ENCODE data around the gene HHAT.
A peak's percentile ranks its signal among the peaks of the same experiment; 100 is the strongest.
"Not testable (repeated sequence)": the region's sequence is repeated elsewhere in the genome, so short reads cannot be mapped to it uniquely, and the experiment has no call there.

The HHAT gene

GRCh38 chr1:210400043-210400840 lies 71.5 kb downstream of the HHAT start:
- peak; percentile 16 for DNase-seq

- no peak for DNase-seq
These were observed 73.9 kb downstream of the HHAT start for GRCh38 chr1:210402560-210402959.

GRCh38 chr1:210405316-210405715 lies 76.6 kb downstream of the HHAT start:
- DNase-seq = no peak

- DNase-seq = not testable (repeated sequence)
These were observed 77.6 kb downstream of the HHAT start for GRCh38 chr1:210406341-210406740.

GRCh38 chr1:210407207-210407886 lies 78.6 kb downstream of the HHAT start:
- peak; percentile 70 for DNase-seq

GRCh38 chr1:210407887-210408252 lies 79.2 kb downstream of the HHAT start:
- DNase-seq = no peak

- DNase-seq = no peak
These were observed 83.5 kb downstream of the HHAT start for GRCh38 chr1:210412240-210412639.

- no peak for DNase-seq
These were observed 85.2 kb downstream of the HHAT start for GRCh38 chr1:210413951-210414350.

GRCh38 chr1:210415846-210416448 lies 87.2 kb downstream of the HHAT start:
- no peak for DNase-seq

- DNase-seq = no peak
These were observed 88.0 kb downstream of the HHAT start for GRCh38 chr1:210416681-210417080.

GRCh38 chr1:210417881-210418280 lies 89.2 kb downstream of the HHAT start:
- no peak for DNase-seq

GRCh38 chr1:210418863-210419650 lies 90.4 kb downstream of the HHAT start:
- no peak for DNase-seq

GRCh38 chr1:210426696-210427095 lies 98.0 kb downstream of the HHAT start:
- not testable (repeated sequence) for DNase-seq

- DNase-seq = no peak
These were observed 100.0 kb downstream of the HHAT start for GRCh38 chr1:210428696-210429095.

GRCh38 chr1:210434223-210434622 lies 105.5 kb downstream of the HHAT start:
- no peak for DNase-seq

- DNase-seq = no peak
These were observed 108.4 kb downstream of the HHAT start for GRCh38 chr1:210437111-210437510.

- DNase-seq = no peak
These were observed 109.1 kb downstream of the HHAT start for GRCh38 chr1:210437781-210438180.

- DNase-seq = no peak
These were observed 110.5 kb downstream of the HHAT start for GRCh38 chr1:210438928-210439841.

- no peak for DNase-seq
These were observed 111.4 kb downstream of the HHAT start for GRCh38 chr1:210440081-210440480.

- no peak for DNase-seq
These were observed 112.3 kb downstream of the HHAT start for GRCh38 chr1:210441028-210441427.

GRCh38 chr1:210445485-210445884 lies 116.8 kb downstream of the HHAT start:
- no peak for DNase-seq

- no peak for DNase-seq
These were observed 117.2 kb downstream of the HHAT start for GRCh38 chr1:210445931-210446330.
